ENCODE results near the gene ANKRD63. TPM values are rescaled to one million over a fixed set of nuclear protein-coding genes. Genes with fewer than 3 reads are reported as not detected.

ANKRD63 gene
- total and polyA plus RNA-seq, 4 donors = not detected

- TF ChIP-seq SP1 (IDR thresholded peaks at IDR 0.05) = no peak
- TF ChIP-seq TAF1 (conservative IDR thresholded peaks at IDR 0.05) = no peak
- no peak for TF ChIP-seq ZBTB33 (IDR thresholded peaks at IDR 0.05)
- Histone ChIP-seq H3K4me1 (ENCODE audit: control insufficient read depth in 4 of 4, insufficient read depth in 4 of 4, low read length in 3 of 4) (peaks cover 0 to 3% (median 1%) of the 10 kb centered on the region in 4 donors), H3K9me3 (ENCODE audit: control insufficient read depth in 4 of 4, low read length in 3 of 4) (no peaks in the 10 kb centered on the region), H3K27ac (ENCODE audit: low read depth in 1 of 2, low read length in 2 of 2) (no peak within 1 kb of the TSS), H3K36me3 (ENCODE audit: control insufficient read depth in 4 of 4, insufficient read depth in 3 of 4, low read depth in 1 of 4, low read length in 3 of 4) (no peaks in the 10 kb centered on the region), H3K27me3 (ENCODE audit: control insufficient read depth in 4 of 4, insufficient read depth in 4 of 4, low read length in 3 of 4) (peaks cover 0 to 4% (median 1%) of the 10 kb centered on the region in 4 donors), H3K9ac (ENCODE audit: low read depth in 1 of 2, low read length in 2 of 2) (no peak within 1 kb of the TSS), H3K4me3 (ENCODE audit: low read depth in 1 of 3, low read length in 3 of 3) (peak within 1 kb of the TSS in 1 of 3 donors; percentile 23)
- no peak for DNase-seq (ENCODE audit: low spot score)
- 9% methylated on average over 39 of the region's 39 CpGs for WGBS
These were observed 44.1 kb downstream of the ANKRD63 start, which contains the start of gene PAK6 for GRCh38 chr15:40238532-40239403. TSS of gene PAK6 (plus strand) at chr15:40239063. CDS start at chr15:40264786, 25,723 bp downstream.

- peaks cover 0 to 4% (median 1%) of the 10 kb centered on the region in 4 donors for H3K27me3 ChIP-seq (ENCODE audit: control insufficient read depth in 4 of 4, insufficient read depth in 4 of 4, low read length in 3 of 4)
- H3K4me3 ChIP-seq (ENCODE audit: low read depth in 1 of 3, low read length in 3 of 3) = no peak overlapping the region
- peaks cover 0 to 3% (median 1%) of the 10 kb centered on the region in 4 donors for H3K4me1 ChIP-seq (ENCODE audit: control insufficient read depth in 4 of 4, insufficient read depth in 4 of 4, low read length in 3 of 4)
- no peak overlapping the region for H3K27ac ChIP-seq (ENCODE audit: low read depth in 1 of 2, low read length in 2 of 2)
- WGBS = 85% methylated on average over 4 of the region's 4 CpGs
- no peak overlapping the region for H3K9ac ChIP-seq (ENCODE audit: low read depth in 1 of 2, low read length in 2 of 2)
- no peak for DNase-seq (ENCODE audit: low spot score)
- TF ChIP-seq CTCF (IDR thresholded peaks at IDR 0.05; ENCODE audit: low read depth, low read length, missing input control) = no peak
- no peaks in the 10 kb centered on the region for H3K9me3 ChIP-seq (ENCODE audit: control insufficient read depth in 4 of 4, low read length in 3 of 4)
- no peaks in the 10 kb centered on the region for H3K36me3 ChIP-seq (ENCODE audit: control insufficient read depth in 4 of 4, insufficient read depth in 3 of 4, low read depth in 1 of 4, low read length in 3 of 4)
These were observed 47.5 kb downstream of the ANKRD63 start for GRCh38 chr15:40235201-40235885.

- Histone ChIP-seq H3K9ac (ENCODE audit: low read depth in 1 of 2, low read length in 2 of 2) (no peak overlapping the region), H3K36me3 (ENCODE audit: control insufficient read depth in 4 of 4, insufficient read depth in 3 of 4, low read depth in 1 of 4, low read length in 3 of 4) (no peaks in the 10 kb centered on the region), H3K27me3 (ENCODE audit: control insufficient read depth in 4 of 4, insufficient read depth in 4 of 4, low read length in 3 of 4) (peaks cover 0 to 4% (median 1%) of the 10 kb centered on the region in 4 donors), H3K27ac (ENCODE audit: low read depth in 1 of 2, low read length in 2 of 2) (no peak overlapping the region), H3K4me3 (ENCODE audit: low read depth in 1 of 3, low read length in 3 of 3) (no peak overlapping the region), H3K9me3 (ENCODE audit: control insufficient read depth in 4 of 4, low read length in 3 of 4) (no peaks in the 10 kb centered on the region), H3K4me1 (ENCODE audit: control insufficient read depth in 4 of 4, insufficient read depth in 4 of 4, low read length in 3 of 4) (peaks cover 0 to 3% (median 1%) of the 10 kb centered on the region in 4 donors)
- TF ChIP-seq ZBTB33 (IDR thresholded peaks at IDR 0.05) = no peak
- DNase-seq (ENCODE audit: low spot score) = no peak
- WGBS = 85% methylated on average over 4 of the region's 4 CpGs
These were observed 48.1 kb downstream of the ANKRD63 start for GRCh38 chr15:40234783-40235182.
